NCI-H748 treated with DMSO at 0.1 percent for 48 hours (cell line): ENCODE results near the gene CELF1.

Experiments used
- DNase-seq: peaks from one replicate; lab custom pipeline; 2025; lab: John Stamatoyannopoulos, UW

CELF1 gene

GRCh38 chr11:47446833-47447232, 106.1 kb downstream of the CELF1 start:
- no peak for DNase-seq

- no peak for DNase-seq
These were observed 107.1 kb downstream of the CELF1 start for GRCh38 chr11:47445840-47446239.

DNA sequence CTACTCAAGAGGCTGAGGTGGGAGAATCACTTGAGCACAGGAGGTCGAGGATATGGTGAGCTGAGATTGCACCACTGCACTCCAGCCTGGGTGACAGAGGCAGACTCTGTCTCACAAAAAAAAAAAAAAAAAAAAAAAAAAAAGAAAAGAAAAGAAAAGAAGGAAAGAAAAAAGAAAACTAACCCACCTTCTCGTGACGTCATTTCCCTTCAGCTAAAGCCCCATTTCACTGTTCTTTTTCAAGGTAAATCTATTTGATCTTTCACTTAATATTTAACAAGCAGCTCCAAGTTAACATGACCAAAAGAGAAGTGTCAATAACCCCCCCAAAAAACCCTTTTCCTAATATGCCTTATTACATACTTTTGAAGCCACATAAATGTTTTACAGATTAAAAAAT, 109.1 kb downstream of the CELF1 start:
- DNase-seq: no peak

GRCh38 chr11:47443028-47443700, 109.8 kb downstream of the CELF1 start:
- no peak for DNase-seq

- DNase-seq: no peak
These were observed 110.4 kb downstream of the CELF1 start for GRCh38 chr11:47442514-47442913.

DNA sequence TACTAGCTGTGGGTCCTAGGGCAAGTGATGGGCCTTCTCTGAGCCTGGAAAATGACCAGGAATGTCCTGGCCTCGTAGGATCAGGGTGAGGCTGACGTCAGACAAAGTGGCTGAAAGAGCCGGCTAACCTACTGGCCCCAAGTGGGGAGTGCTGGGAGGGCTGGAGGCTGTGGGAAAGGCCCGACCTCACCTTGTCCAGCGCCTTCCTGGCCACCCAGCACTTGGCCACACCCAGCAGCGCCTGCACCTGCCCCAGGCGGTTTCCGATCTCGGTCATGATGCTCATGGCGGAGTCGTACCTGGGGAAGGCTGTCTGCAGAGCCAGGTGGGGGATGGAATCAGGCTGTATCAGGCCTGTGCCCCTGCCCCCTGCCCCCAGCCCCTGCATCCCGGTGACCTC, 111.5 kb downstream of the CELF1 start:
- DNase-seq: no peak

DNA sequence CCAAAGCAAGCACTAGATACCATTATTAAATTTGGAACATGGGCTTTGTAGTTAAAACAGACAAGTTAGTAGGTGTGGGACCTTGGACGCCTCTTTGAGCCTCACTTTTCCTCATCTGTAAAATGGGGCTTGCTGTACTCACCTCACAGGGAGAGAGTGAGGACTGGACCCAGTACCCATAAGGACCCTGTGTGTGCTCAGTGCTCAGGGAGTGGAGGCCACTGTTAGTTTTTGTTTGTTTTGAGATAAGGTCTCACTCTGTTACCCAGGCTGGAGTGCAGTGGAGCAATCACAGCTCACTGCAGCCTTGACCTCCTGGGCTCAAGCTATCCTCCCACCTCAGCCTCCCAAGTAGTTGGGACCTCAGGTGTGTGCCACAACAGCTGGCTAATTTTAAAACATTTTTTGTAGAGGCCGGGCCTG, 112.9 kb downstream of the CELF1 start:
- no peak for DNase-seq

- no peak for DNase-seq
These were observed 114.2 kb downstream of the CELF1 start for GRCh38 chr11:47438721-47439120.

GRCh38 chr11:47437746-47438418, 115.0 kb downstream of the CELF1 start:
- DNase-seq: no peak

DNA sequence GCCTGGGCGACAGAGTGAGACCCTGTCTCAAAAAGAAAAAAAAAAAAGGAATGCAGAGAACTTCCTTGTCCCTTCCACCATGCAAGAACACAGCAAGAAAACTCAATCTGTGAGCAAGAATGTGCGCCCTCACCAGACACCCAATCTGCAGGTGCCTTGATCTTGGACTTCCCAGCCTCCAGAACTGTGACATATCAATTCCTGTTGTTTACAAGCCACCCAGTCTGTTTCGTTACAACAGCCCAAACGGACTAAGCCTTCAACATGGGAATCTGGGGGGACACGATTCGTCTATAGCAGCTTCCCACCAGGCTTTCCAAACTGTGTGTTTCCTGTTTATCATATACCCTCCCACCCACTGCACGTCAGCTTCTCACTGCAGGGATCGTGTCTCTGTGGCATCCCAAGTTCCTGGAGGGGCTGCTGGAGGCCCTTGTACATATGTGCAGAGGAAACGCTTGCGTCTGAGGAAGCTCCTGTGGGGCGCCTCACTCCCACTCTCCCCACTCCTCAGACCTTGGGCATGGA, 115.7 kb downstream of the CELF1 start:
- no peak for DNase-seq

DNA sequence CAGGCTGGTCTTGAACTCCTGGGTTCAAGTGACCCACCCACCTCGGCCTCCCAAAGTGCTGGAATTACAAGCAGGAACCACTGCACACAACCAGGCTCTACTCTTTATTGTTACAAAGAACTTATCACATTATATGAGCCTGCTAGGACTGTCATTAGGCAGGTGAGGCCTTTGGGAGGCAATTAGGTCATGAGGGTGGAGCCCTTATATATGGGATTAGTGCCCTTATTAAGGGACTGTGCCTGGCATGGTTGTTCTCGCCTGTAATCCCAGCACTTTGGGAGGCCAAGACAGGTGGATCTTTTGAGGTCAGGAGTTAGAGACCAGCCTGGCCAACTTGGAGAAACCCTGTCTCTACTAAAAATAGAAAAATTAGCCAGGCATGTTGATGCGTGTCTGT, 116.2 kb downstream of the CELF1 start:
- no peak for DNase-seq

GRCh38 chr11:47435687-47436086, 117.2 kb downstream of the CELF1 start:
- no peak for DNase-seq

DNA sequence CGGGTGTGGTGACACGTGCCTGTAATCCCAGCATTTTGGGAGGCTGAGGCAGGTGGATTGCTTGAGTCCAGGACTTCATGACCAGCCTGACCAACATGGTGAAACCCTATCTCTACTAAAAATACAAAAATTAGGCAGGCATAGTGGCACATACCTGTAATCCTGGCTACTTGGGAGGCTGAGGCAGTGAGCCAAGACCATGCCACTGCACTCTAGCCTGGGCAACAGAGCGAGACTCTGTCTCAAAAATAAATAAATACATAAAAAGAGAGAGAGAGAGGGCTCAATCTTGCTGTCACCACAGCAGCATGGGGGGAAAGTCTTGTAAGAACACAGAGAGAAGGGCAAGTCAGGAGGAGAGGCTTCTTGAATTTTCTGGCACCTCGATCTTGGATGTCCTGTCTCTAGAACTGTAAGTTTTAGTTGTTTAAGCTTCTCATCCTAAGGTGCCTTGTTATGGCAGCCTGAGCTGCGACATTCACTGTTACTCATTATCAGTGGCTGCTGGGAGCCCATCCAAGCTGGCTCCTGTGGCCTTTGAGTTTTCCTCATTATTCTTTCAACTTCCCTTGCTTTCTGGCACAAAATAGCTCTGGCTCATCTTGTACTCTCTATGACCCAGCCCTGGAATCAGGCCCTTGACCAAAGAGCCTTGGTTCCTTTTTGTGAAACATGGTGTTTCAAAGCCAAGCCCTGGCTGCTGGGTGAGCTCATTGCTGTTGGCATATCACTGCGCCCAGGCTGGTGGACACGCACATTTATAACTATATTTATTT, 118.7 kb downstream of the CELF1 start:
- no peak for DNase-seq

GRCh38 chr11:47433157-47433556, 119.8 kb downstream of the CELF1 start:
- no peak for DNase-seq

GRCh38 chr11:47431356-47432083, 121.4 kb downstream of the CELF1 start:
- no peak for DNase-seq

- DNase-seq: no peak
These were observed 122.4 kb downstream of the CELF1 start for GRCh38 chr11:47430524-47430923.

GRCh38 chr11:47426062-47426956, 126.6 kb downstream of the CELF1 start, which contains the start of gene PSMC3:
Gene PSMC3, minus strand, starts transcription at chr11:47426439. Its CDS starts 160 bp downstream, at chr11:47426279.
- peak; percentile 90 for DNase-seq

- DNase-seq: no peak
These were observed 127.3 kb downstream of the CELF1 start for GRCh38 chr11:47425611-47426010.

- DNase-seq: no peak
These were observed 134.3 kb downstream of the CELF1 start for GRCh38 chr11:47418454-47419259.

GRCh38 chr11:47417712-47418111, 135.2 kb downstream of the CELF1 start:
- DNase-seq: no peak
